WTC11 (cell line): ENCODE results near the gene NGB. TPM values are rescaled to one million over a fixed set of nuclear protein-coding genes. Genes with fewer than 3 reads are reported as not detected.

Experiments used
- ATAC-seq: fragments of 200-7000 bp; cut with Tn5 transposase; 2 replicates; pipeline ENCODE4 v1.10.0; 2021; ENCODE audit warnings: mild to moderate bottlenecking, moderate library complexity
- CTCF ChIA-PET: fragments of 300-600 bp; sonication (Branson Sonifier 250); formaldehyde crosslinking; loops from one replicate; lab custom pipeline; 2021; ENCODE audit warnings: antibody characterized with exemption; lab: Charles Lee
- POLR2A ChIA-PET: fragments of 350-600 bp; sonication (Branson Sonifier 250); formaldehyde crosslinking; loops from one replicate; lab custom pipeline; 2021; ENCODE audit warnings: antibody characterized with exemption; lab: Charles Lee
- DNase-seq: peaks from one replicate; pipeline ENCODE4 v3.0.0; 2021; ENCODE audit warnings: low spot score
- H3K27ac Mint-ChIP-seq: 2 replicates; pipeline ENCODE4 v1.8.0; 2021; ENCODE audit warnings: mixed read lengths
- H3K27me3 Mint-ChIP-seq: 2 replicates; pipeline ENCODE4 v1.8.0; 2021; ENCODE audit warnings: low read depth, mild to moderate bottlenecking, moderate library complexity, mixed read lengths
- H3K36me3 Mint-ChIP-seq: 2 replicates; pipeline ENCODE4 v1.8.0; 2021; ENCODE audit warnings: mixed read lengths
- H3K4me1 Mint-ChIP-seq: 2 replicates; pipeline ENCODE4 v1.8.0; 2022; ENCODE audit warnings: mixed read lengths
- H3K4me3 Mint-ChIP-seq: 2 replicates; pipeline ENCODE4 v1.8.0; 2021; ENCODE audit warnings: mild to moderate bottlenecking, moderate library complexity, mixed read lengths
- H3K9me3 Mint-ChIP-seq: 2 replicates; pipeline ENCODE4 v1.8.0; 2021; ENCODE audit warnings: mixed read lengths
- AFF4 ChIP-seq: sonication (generic); formaldehyde crosslinking; IDR thresholded peaks from 2 replicates; pipeline ENCODE4 v1.8.1; 2023; ENCODE audit warnings: mild to moderate bottlenecking, missing genetic modification reagents, borderline replicate concordance
- EMX1 ChIP-seq: fragments of 250-450 bp; sonication (Bioruptor Pico); IDR thresholded peaks from 2 replicates; pipeline ENCODE4 v1.8.0; 2021; ENCODE audit warnings: mild to moderate bottlenecking
- MAX ChIP-seq: sonication (generic); formaldehyde crosslinking; IDR thresholded peaks from 2 replicates; pipeline ENCODE4 v1.8.0; 2022; ENCODE audit warnings: mild to moderate bottlenecking, missing genetic modification reagents
- NR1H2 ChIP-seq: sonication (generic); formaldehyde crosslinking; IDR thresholded peaks from 2 replicates; pipeline ENCODE4 v1.9.0; 2021; ENCODE audit warnings: mild to moderate bottlenecking, moderate library complexity, missing genetic modification reagents
- RELA ChIP-seq: sonication (generic); formaldehyde crosslinking; IDR thresholded peaks from 2 replicates; pipeline ENCODE4 v1.8.1; 2022; ENCODE audit warnings: missing genetic modification reagents, mild to moderate bottlenecking, borderline replicate concordance
- SMAD3 ChIP-seq: sonication (generic); formaldehyde crosslinking; IDR thresholded peaks from 2 replicates; pipeline ENCODE4 v1.8.0; 2022; ENCODE audit warnings: missing genetic modification reagents, mild to moderate bottlenecking, borderline replicate concordance
- SMAD4 ChIP-seq: sonication (generic); formaldehyde crosslinking; IDR thresholded peaks from 2 replicates; pipeline ENCODE4 v1.8.0; 2022; ENCODE audit warnings: mild to moderate bottlenecking, missing genetic modification reagents
- TEAD1 ChIP-seq: sonication (generic); formaldehyde crosslinking; IDR thresholded peaks from 2 replicates; pipeline ENCODE4 v1.8.0; 2022; ENCODE audit warnings: mild to moderate bottlenecking, missing genetic modification reagents
- ZNF263 ChIP-seq: sonication (generic); formaldehyde crosslinking; IDR thresholded peaks from 2 replicates; pipeline ENCODE4 v1.8.1; 2022; ENCODE audit warnings: low read depth, mild to moderate bottlenecking, moderate library complexity, missing genetic modification reagents
- ZNF317 ChIP-seq: sonication (generic); formaldehyde crosslinking; IDR thresholded peaks from 2 replicates; pipeline ENCODE4 v1.8.1; 2023; ENCODE audit warnings: low read depth, mild to moderate bottlenecking, moderate library complexity, missing genetic modification reagents, borderline replicate concordance
- ZNF416 ChIP-seq: fragments of 250-450 bp; sonication (Bioruptor Pico); IDR thresholded peaks from 2 replicates; pipeline ENCODE4 v1.9.0; 2021; ENCODE audit warnings: mild to moderate bottlenecking, inconsistent platforms
- ZNF671 ChIP-seq: fragments of 250-450 bp; sonication (Bioruptor Pico); IDR thresholded peaks from 2 replicates; pipeline ENCODE4 v1.8.0; 2021; ENCODE audit warnings: mild to moderate bottlenecking
- total RNA-seq: library from RNA; stranded (reverse); gene quantifications from 3 replicates; pipeline ENCODE4 v1.2.3, GENCODE V29; 2021
- TF ChIP-seq, protein P1 (sequence below): sonication (generic); formaldehyde crosslinking; IDR thresholded peaks from 2 replicates; pipeline ENCODE4 v1.8.1; 2022; ENCODE audit warnings: mild to moderate bottlenecking, missing genetic modification reagents, moderate library complexity, borderline replicate concordance
- TF ChIP-seq, protein P2 (sequence below): sonication (generic); formaldehyde crosslinking; IDR thresholded peaks from 2 replicates; pipeline ENCODE4 v1.8.0; 2023; ENCODE audit warnings: mild to moderate bottlenecking, missing genetic modification reagents
- TF ChIP-seq, protein P3 (sequence below): sonication (generic); formaldehyde crosslinking; conservative IDR thresholded peaks from 2 replicates; pipeline ENCODE4 v1.8.1; 2023; ENCODE audit warnings: mild to moderate bottlenecking, low read depth, missing genetic modification reagents, moderate library complexity
- TF ChIP-seq, protein P4 (sequence below): sonication (generic); formaldehyde crosslinking; IDR thresholded peaks from 2 replicates; pipeline ENCODE4 v1.8.1; 2022; ENCODE audit warnings: low read depth, mild to moderate bottlenecking, moderate library complexity, missing genetic modification reagents, borderline replicate concordance
- TF ChIP-seq, protein P5 (sequence below): sonication (generic); formaldehyde crosslinking; IDR thresholded peaks from 2 replicates; pipeline ENCODE4 v1.8.1; 2023; ENCODE audit warnings: mild to moderate bottlenecking, moderate library complexity, missing genetic modification reagents

NGB gene
- total RNA-seq, 1 experiment from 2014 or later: 0.33 TPM

- TF ChIP-seq, protein P1, sequence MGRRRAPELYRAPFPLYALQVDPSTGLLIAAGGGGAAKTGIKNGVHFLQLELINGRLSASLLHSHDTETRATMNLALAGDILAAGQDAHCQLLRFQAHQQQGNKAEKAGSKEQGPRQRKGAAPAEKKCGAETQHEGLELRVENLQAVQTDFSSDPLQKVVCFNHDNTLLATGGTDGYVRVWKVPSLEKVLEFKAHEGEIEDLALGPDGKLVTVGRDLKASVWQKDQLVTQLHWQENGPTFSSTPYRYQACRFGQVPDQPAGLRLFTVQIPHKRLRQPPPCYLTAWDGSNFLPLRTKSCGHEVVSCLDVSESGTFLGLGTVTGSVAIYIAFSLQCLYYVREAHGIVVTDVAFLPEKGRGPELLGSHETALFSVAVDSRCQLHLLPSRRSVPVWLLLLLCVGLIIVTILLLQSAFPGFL (CRISPR knock-in tag): no peak
Observed at GRCh38 chr14:77275041-77275580, 4.1 kb upstream of the NGB start (continued).

- Mint-ChIP-seq H3K9me3 (no peaks in the 10 kb centered on the region), H3K4me3 (no peak overlapping the region), H3K27ac (no peak overlapping the region), H3K4me1 (peaks cover 8% of the 10 kb centered on the region), H3K36me3 (no peaks in the 10 kb centered on the region), H3K27me3 (peaks cover 50% of the 10 kb centered on the region)
- TF ChIP-seq SMAD4: no peak
- TF ChIP-seq TEAD1 (CRISPR knock-in tag): no peak
- TF ChIP-seq, protein P2, sequence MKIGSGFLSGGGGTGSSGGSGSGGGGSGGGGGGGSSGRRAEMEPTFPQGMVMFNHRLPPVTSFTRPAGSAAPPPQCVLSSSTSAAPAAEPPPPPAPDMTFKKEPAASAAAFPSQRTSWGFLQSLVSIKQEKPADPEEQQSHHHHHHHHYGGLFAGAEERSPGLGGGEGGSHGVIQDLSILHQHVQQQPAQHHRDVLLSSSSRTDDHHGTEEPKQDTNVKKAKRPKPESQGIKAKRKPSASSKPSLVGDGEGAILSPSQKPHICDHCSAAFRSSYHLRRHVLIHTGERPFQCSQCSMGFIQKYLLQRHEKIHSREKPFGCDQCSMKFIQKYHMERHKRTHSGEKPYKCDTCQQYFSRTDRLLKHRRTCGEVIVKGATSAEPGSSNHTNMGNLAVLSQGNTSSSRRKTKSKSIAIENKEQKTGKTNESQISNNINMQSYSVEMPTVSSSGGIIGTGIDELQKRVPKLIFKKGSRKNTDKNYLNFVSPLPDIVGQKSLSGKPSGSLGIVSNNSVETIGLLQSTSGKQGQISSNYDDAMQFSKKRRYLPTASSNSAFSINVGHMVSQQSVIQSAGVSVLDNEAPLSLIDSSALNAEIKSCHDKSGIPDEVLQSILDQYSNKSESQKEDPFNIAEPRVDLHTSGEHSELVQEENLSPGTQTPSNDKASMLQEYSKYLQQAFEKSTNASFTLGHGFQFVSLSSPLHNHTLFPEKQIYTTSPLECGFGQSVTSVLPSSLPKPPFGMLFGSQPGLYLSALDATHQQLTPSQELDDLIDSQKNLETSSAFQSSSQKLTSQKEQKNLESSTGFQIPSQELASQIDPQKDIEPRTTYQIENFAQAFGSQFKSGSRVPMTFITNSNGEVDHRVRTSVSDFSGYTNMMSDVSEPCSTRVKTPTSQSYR (CRISPR knock-in tag): no peak
- no peak for TF ChIP-seq MAX
- no peak for TF ChIP-seq RELA (CRISPR knock-in tag)
- TF ChIP-seq AFF4 (CRISPR knock-in tag): no peak
- no peak for TF ChIP-seq NR1H2 (CRISPR knock-in tag)
- TF ChIP-seq, protein P3, sequence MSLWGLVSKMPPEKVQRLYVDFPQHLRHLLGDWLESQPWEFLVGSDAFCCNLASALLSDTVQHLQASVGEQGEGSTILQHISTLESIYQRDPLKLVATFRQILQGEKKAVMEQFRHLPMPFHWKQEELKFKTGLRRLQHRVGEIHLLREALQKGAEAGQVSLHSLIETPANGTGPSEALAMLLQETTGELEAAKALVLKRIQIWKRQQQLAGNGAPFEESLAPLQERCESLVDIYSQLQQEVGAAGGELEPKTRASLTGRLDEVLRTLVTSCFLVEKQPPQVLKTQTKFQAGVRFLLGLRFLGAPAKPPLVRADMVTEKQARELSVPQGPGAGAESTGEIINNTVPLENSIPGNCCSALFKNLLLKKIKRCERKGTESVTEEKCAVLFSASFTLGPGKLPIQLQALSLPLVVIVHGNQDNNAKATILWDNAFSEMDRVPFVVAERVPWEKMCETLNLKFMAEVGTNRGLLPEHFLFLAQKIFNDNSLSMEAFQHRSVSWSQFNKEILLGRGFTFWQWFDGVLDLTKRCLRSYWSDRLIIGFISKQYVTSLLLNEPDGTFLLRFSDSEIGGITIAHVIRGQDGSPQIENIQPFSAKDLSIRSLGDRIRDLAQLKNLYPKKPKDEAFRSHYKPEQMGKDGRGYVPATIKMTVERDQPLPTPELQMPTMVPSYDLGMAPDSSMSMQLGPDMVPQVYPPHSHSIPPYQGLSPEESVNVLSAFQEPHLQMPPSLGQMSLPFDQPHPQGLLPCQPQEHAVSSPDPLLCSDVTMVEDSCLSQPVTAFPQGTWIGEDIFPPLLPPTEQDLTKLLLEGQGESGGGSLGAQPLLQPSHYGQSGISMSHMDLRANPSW (CRISPR knock-in tag): no peak
- TF ChIP-seq ZNF416 (CRISPR knock-in tag): no peak
- TF ChIP-seq ZNF671: no peak
- TF ChIP-seq ZNF263 (CRISPR knock-in tag): no peak
- no peak for TF ChIP-seq EMX1
- TF ChIP-seq, protein P4, sequence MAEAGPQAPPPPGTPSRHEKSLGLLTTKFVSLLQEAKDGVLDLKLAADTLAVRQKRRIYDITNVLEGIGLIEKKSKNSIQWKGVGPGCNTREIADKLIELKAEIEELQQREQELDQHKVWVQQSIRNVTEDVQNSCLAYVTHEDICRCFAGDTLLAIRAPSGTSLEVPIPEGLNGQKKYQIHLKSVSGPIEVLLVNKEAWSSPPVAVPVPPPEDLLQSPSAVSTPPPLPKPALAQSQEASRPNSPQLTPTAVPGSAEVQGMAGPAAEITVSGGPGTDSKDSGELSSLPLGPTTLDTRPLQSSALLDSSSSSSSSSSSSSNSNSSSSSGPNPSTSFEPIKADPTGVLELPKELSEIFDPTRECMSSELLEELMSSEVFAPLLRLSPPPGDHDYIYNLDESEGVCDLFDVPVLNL (CRISPR knock-in tag): no peak
- TF ChIP-seq ZNF317 (CRISPR knock-in tag): no peak
- TF ChIP-seq, protein P5, sequence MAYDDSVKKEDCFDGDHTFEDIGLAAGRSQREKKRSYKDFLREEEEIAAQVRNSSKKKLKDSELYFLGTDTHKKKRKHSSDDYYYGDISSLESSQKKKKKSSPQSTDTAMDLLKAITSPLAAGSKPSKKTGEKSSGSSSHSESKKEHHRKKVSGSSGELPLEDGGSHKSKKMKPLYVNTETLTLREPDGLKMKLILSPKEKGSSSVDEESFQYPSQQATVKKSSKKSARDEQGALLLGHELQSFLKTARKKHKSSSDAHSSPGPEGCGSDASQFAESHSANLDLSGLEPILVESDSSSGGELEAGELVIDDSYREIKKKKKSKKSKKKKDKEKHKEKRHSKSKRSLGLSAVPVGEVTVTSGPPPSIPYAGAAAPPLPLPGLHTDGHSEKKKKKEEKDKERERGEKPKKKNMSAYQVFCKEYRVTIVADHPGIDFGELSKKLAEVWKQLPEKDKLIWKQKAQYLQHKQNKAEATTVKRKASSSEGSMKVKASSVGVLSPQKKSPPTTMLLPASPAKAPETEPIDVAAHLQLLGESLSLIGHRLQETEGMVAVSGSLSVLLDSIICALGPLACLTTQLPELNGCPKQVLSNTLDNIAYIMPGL (CRISPR knock-in tag): no peak
- TF ChIP-seq SMAD3: no peak
- ChIA-PET CTCF (interaction anchor here (3.4 to 4.7 kb wide), 2 partner anchors 42 to 60 kb away, joined by 18 to 19 read pairs; no protein-coding TSS in a partner anchor), POLR2A (no interaction called here)
- no peak for ATAC-seq
- DNase-seq: no peak
Observed at GRCh38 chr14:77273796-77274195, 2.8 kb upstream of the NGB start.
